HepG2 (cell line): ENCODE measurements around the gene LMF2. TPM values are rescaled to one million over a fixed set of nuclear protein-coding genes. Genes with fewer than 3 reads are reported as not detected.

ENCODE experiments used
- BORCS8-MEF2B ChIP-seq: sonication (generic); formaldehyde crosslinking; IDR thresholded peaks from 2 replicates; pipeline ENCODE4 v1.8.0; 2022; ENCODE audit warnings: mild to moderate bottlenecking, missing genetic modification reagents
- HOXA5 ChIP-seq: sonication (generic); formaldehyde crosslinking; IDR thresholded peaks from 2 replicates; pipeline ENCODE4 v1.4.0; 2020; ENCODE audit warnings: missing genetic modification reagents
- IKZF4 ChIP-seq: sonication (generic); formaldehyde crosslinking; IDR thresholded peaks from 2 replicates; pipeline ENCODE4 v1.5.1; 2020; ENCODE audit warnings: borderline replicate concordance, mild to moderate bottlenecking, low read depth, missing genetic modification reagents; ENCODE audit errors: not compliant biosample characterization
- KDM2A ChIP-seq: sonication (generic); formaldehyde crosslinking; IDR thresholded peaks from 2 replicates; pipeline ENCODE4 v1.4.0; 2020; ENCODE audit warnings: low read depth, missing genetic modification reagents, borderline replicate concordance
- MLLT10 ChIP-seq: sonication (generic); formaldehyde crosslinking; IDR thresholded peaks from 2 replicates; pipeline ENCODE4 v1.4.0; 2020; ENCODE audit warnings: missing genetic modification reagents
- MTF2 ChIP-seq: sonication (generic); formaldehyde crosslinking; IDR thresholded peaks from 2 replicates; pipeline ENCODE4 v1.5.0; 2020; ENCODE audit warnings: missing genetic modification reagents, borderline replicate concordance
- NCOA2 ChIP-seq: sonication (generic); formaldehyde crosslinking; IDR thresholded peaks from 2 replicates; pipeline ENCODE4 v1.8.0; 2022; ENCODE audit warnings: inconsistent platforms
- PAF1 ChIP-seq: IDR thresholded peaks from 2 replicates; pipeline ENCODE4 v1.6.1; 2016; ENCODE audit warnings: missing genetic modification reagents, missing compliant biosample characterization
- POLR2AphosphoS5 ChIP-seq: IDR thresholded peaks from 2 replicates; pipeline ENCODE4 v1.6.1; 2012; ENCODE audit warnings: low read depth, low read length
- REL ChIP-seq: sonication (generic); formaldehyde crosslinking; conservative IDR thresholded peaks from 2 replicates; pipeline ENCODE4 v1.8.0; 2022; ENCODE audit warnings: mild to moderate bottlenecking, missing genetic modification reagents, moderate library complexity
- RFXAP ChIP-seq: sonication (generic); formaldehyde crosslinking; IDR thresholded peaks from 2 replicates; pipeline ENCODE4 v1.4.0; 2020; ENCODE audit warnings: missing genetic modification reagents, borderline replicate concordance
- SNAI1 ChIP-seq: sonication (generic); formaldehyde crosslinking; IDR thresholded peaks from 2 replicates; pipeline ENCODE4 v1.5.0; 2020; ENCODE audit warnings: mild to moderate bottlenecking, missing genetic modification reagents, borderline replicate concordance
- SRSF4 ChIP-seq: fragments of 200-400 bp; formaldehyde crosslinking; IDR thresholded peaks from one replicate; pipeline ENCODE4 v1.6.1; 2018; ENCODE audit warnings: mild to moderate bottlenecking, low read depth, low read length, moderate library complexity; ENCODE audit not compliant: poor library complexity, severe bottlenecking
- TCF12 ChIP-seq, 2 experiments: fragments of 450-650 bp in 1 of 2; sonication (generic) in 1 of 2; formaldehyde crosslinking in 1 of 2; IDR thresholded peaks; 2 replicates each; pipeline versions ENCODE4 v1.6.1 to v1.8.0; 2017 to 2022; ENCODE audit warnings: antibody characterized with exemption in 1 of 2, mild to moderate bottlenecking in 1 of 2, missing genetic modification reagents in 1 of 2, moderate library complexity in 1 of 2
- ZNF17 ChIP-seq: sonication (generic); formaldehyde crosslinking; IDR thresholded peaks from 2 replicates; pipeline ENCODE4 v1.5.0; 2020; ENCODE audit warnings: mild to moderate bottlenecking, missing genetic modification reagents
- ZNF547 ChIP-seq: sonication (generic); formaldehyde crosslinking; IDR thresholded peaks from 2 replicates; pipeline ENCODE4 v1.5.1; 2020; ENCODE audit warnings: mild to moderate bottlenecking, missing genetic modification reagents
- ZNF878 ChIP-seq: sonication (generic); formaldehyde crosslinking; IDR thresholded peaks from 2 replicates; pipeline ENCODE4 v1.8.1; 2023; ENCODE audit warnings: mild to moderate bottlenecking, missing genetic modification reagents, moderate library complexity
- ZNF879 ChIP-seq: sonication (generic); formaldehyde crosslinking; IDR thresholded peaks from 2 replicates; pipeline ENCODE4 v1.8.1; 2023; ENCODE audit warnings: missing genetic modification reagents
- ZSCAN12 ChIP-seq: sonication (generic); formaldehyde crosslinking; IDR thresholded peaks from 2 replicates; pipeline ENCODE4 v1.9.0; 2021; ENCODE audit warnings: mild to moderate bottlenecking, missing genetic modification reagents
- ZSCAN31 ChIP-seq: sonication (generic); formaldehyde crosslinking; IDR thresholded peaks from 2 replicates; pipeline ENCODE4 v1.5.0; 2020; ENCODE audit warnings: low read depth, mild to moderate bottlenecking, missing genetic modification reagents
- polyA plus RNA-seq, 8 experiments: library from polyadenylated mRNA; depleted of rRNA in 3 of 8; stranded (reverse) in 7 of 8; unstranded in 1 of 8; fragments of >200 nt; fragmentation: Illumina TruSeq in 4 of 8; extraction: Trizol in 4 of 8; gene quantifications; 2 replicates each; pipeline versions ENCODE4 v1.2.1 to v1.2.3, GENCODE V29; 2011 to 2016; ENCODE audit warnings: low read depth in 4 of 8, missing spikeins in 1 of 8, mixed read lengths in 1 of 8; ENCODE audit not compliant: insufficient read depth in 1 of 8
- total RNA-seq, 5 experiments: library from RNA; depleted of rRNA; stranded (reverse); fragments of >200 nt; fragmentation: Illumina TruSeq; extraction: Trizol; gene quantifications; 2 replicates each; pipeline ENCODE4 v1.2.3, GENCODE V29; 2016; ENCODE audit warnings: low read depth in 1 of 5
- TF ChIP-seq, protein P1 (sequence below): sonication (generic); formaldehyde crosslinking; IDR thresholded peaks from 2 replicates; pipeline ENCODE4 v1.4.0; 2020; ENCODE audit warnings: missing genetic modification reagents
- TF ChIP-seq, protein P2 (sequence below): sonication (generic); formaldehyde crosslinking; IDR thresholded peaks from 2 replicates; pipeline ENCODE4 v1.5.0; 2020; ENCODE audit warnings: mild to moderate bottlenecking, low read depth, missing genetic modification reagents, borderline replicate concordance
- TF ChIP-seq, protein P3 (sequence below): sonication (generic); formaldehyde crosslinking; IDR thresholded peaks from 2 replicates; pipeline ENCODE4 v1.8.0; 2022; ENCODE audit warnings: mild to moderate bottlenecking, missing genetic modification reagents, moderate library complexity

LMF2 gene
- total and polyA plus RNA-seq, 2 of the 13 experiments (the other 11 are each of a cell fraction or from before 2014, with no cell fraction given), result 23.3 to 30.6 TPM

GRCh38 chr22:50525104-50525857 is 17.8 kb upstream of the LMF2 start, which contains the start of gene SCO2 (continued):
- TF ChIP-seq, protein P1, sequence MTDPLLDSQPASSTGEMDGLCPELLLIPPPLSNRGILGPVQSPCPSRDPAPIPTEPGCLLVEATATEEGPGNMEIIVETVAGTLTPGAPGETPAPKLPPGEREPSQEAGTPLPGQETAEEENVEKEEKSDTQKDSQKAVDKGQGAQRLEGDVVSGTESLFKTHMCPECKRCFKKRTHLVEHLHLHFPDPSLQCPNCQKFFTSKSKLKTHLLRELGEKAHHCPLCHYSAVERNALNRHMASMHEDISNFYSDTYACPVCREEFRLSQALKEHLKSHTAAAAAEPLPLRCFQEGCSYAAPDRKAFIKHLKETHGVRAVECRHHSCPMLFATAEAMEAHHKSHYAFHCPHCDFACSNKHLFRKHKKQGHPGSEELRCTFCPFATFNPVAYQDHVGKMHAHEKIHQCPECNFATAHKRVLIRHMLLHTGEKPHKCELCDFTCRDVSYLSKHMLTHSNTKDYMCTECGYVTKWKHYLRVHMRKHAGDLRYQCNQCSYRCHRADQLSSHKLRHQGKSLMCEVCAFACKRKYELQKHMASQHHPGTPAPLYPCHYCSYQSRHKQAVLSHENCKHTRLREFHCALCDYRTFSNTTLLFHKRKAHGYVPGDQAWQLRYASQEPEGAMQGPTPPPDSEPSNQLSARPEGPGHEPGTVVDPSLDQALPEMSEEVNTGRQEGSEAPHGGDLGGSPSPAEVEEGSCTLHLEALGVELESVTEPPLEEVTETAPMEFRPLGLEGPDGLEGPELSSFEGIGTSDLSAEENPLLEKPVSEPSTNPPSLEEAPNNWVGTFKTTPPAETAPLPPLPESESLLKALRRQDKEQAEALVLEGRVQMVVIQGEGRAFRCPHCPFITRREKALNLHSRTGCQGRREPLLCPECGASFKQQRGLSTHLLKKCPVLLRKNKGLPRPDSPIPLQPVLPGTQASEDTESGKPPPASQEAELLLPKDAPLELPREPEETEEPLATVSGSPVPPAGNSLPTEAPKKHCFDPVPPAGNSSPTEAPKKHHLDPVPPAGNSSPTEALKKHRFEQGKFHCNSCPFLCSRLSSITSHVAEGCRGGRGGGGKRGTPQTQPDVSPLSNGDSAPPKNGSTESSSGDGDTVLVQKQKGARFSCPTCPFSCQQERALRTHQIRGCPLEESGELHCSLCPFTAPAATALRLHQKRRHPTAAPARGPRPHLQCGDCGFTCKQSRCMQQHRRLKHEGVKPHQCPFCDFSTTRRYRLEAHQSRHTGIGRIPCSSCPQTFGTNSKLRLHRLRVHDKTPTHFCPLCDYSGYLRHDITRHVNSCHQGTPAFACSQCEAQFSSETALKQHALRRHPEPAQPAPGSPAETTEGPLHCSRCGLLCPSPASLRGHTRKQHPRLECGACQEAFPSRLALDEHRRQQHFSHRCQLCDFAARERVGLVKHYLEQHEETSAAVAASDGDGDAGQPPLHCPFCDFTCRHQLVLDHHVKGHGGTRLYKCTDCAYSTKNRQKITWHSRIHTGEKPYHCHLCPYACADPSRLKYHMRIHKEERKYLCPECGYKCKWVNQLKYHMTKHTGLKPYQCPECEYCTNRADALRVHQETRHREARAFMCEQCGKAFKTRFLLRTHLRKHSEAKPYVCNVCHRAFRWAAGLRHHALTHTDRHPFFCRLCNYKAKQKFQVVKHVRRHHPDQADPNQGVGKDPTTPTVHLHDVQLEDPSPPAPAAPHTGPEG (CRISPR knock-in tag), result no peak
- 0 out of 2 replicates have a peak, but pooled peaks have one; percentile 58 for TF ChIP-seq SNAI1 (CRISPR knock-in tag)
- TF ChIP-seq IKZF4, result peak; percentile 59
- TF ChIP-seq, protein P2, sequence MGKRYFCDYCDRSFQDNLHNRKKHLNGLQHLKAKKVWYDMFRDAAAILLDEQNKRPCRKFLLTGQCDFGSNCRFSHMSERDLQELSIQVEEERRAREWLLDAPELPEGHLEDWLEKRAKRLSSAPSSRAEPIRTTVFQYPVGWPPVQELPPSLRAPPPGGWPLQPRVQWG, result no peak
- peak; percentile 92 for TF ChIP-seq ZSCAN31 (CRISPR knock-in tag)
- peak; percentile 75; the same call in 1 of the 2 replicates for TF ChIP-seq BORCS8-MEF2B
- TF ChIP-seq SRSF4, result peak; percentile 92
- TF ChIP-seq KDM2A (CRISPR knock-in tag), result peak; percentile 96
- 0 out of 2 replicates have a peak, but pooled peaks have one; percentile 31 for TF ChIP-seq MTF2 (CRISPR knock-in tag)
- TF ChIP-seq, protein P3, sequence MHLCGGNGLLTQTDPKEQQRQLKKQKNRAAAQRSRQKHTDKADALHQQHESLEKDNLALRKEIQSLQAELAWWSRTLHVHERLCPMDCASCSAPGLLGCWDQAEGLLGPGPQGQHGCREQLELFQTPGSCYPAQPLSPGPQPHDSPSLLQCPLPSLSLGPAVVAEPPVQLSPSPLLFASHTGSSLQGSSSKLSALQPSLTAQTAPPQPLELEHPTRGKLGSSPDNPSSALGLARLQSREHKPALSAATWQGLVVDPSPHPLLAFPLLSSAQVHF (CRISPR knock-in tag), result no peak; the same call in 1 of the 2 replicates
- TF ChIP-seq RFXAP (CRISPR knock-in tag), result 0 out of 2 replicates have a peak, but pooled peaks have one; percentile 14
- no peak; the same call in 1 of the 2 replicates for TF ChIP-seq NCOA2 (CRISPR knock-in tag)
- peak; percentile 68 for TF ChIP-seq POLR2AphosphoS5
- no peak for TF ChIP-seq ZNF879 (CRISPR knock-in tag)
- TF ChIP-seq ZNF17 (CRISPR knock-in tag), result no peak
- no peak for TF ChIP-seq MLLT10 (CRISPR knock-in tag)
- TF ChIP-seq ZNF878 (CRISPR knock-in tag), result no peak
- no peak for TF ChIP-seq TCF12 (IDR thresholded peaks at IDR 0.05)
- TF ChIP-seq TCF12 (CRISPR knock-in tag; IDR thresholded peaks at IDR 0.05), result no peak
- peak; percentile 86; the same call in 1 of the 2 replicates for TF ChIP-seq ZSCAN12 (CRISPR knock-in tag)
- no peak; the same call in 1 of the 2 replicates for TF ChIP-seq HOXA5 (CRISPR knock-in tag)
- TF ChIP-seq PAF1 (CRISPR knock-in tag), result no peak
- TF ChIP-seq REL (CRISPR knock-in tag), result no peak; the same call in 1 of the 2 replicates
- peak; percentile 66 for TF ChIP-seq ZNF547 (CRISPR knock-in tag)
